B cell (primary cell): ENCODE measurements around the gene KIF3A.

Experiments used
- EZH2 ChIP-seq: IDR thresholded peaks from 2 replicates; pipeline ENCODE4 v1.6.1; 2012; ENCODE audit warnings: borderline replicate concordance, low read depth, mild to moderate bottlenecking, moderate library complexity, low read length; ENCODE audit not compliant: insufficient read depth, poor library complexity, severe bottlenecking
- TF ChIP-seq, protein P1 (sequence below): fragments of 200-600 bp; IDR thresholded peaks from one replicate; pipeline ENCODE4 v1.8.0; 2022; ENCODE audit warnings: antibody characterized with exemption, mild to moderate bottlenecking

DNA sequence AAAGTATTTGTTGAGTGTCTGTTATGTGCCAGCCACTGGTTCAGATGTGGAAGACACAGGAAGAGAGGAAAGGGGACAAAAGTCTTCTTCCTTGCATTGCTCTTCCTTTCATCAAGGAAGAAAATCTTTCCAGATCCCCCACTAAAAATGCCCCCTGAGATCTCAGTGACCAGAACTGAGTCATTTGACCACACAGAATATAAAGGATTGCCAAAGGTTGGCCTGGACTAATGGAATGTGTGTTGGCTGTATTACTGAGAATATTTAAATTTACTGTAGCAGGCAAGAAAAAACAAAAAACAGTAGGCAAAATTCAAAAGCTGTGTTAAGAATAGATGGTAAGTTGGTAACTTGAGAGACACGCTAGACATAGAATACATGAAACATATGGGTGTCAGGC is 49.7 kb upstream of the KIF3A start:
- TF ChIP-seq, protein P1, sequence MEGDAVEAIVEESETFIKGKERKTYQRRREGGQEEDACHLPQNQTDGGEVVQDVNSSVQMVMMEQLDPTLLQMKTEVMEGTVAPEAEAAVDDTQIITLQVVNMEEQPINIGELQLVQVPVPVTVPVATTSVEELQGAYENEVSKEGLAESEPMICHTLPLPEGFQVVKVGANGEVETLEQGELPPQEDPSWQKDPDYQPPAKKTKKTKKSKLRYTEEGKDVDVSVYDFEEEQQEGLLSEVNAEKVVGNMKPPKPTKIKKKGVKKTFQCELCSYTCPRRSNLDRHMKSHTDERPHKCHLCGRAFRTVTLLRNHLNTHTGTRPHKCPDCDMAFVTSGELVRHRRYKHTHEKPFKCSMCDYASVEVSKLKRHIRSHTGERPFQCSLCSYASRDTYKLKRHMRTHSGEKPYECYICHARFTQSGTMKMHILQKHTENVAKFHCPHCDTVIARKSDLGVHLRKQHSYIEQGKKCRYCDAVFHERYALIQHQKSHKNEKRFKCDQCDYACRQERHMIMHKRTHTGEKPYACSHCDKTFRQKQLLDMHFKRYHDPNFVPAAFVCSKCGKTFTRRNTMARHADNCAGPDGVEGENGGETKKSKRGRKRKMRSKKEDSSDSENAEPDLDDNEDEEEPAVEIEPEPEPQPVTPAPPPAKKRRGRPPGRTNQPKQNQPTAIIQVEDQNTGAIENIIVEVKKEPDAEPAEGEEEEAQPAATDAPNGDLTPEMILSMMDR = no peak
- no peak for TF ChIP-seq EZH2
